Transverse colon (tissue), 4 donors: ENCODE results near the gene CCDC181. TPM values are rescaled to one million over a fixed set of nuclear protein-coding genes. Genes with fewer than 3 reads are reported as not detected.

Experiments used
- DNase-seq: peaks from one replicate; pipeline ENCODE4 v3.0.0-alpha.2; 2019
- H3K27ac ChIP-seq, 4 donors: fragments of 200-600 bp; sonication (generic); 2 replicates each; pipeline ENCODE4 v1.5.1; 2016 to 2018; ENCODE audit warnings: inconsistent platforms in 4 of 4
- H3K27me3 ChIP-seq: fragments of 200-600 bp; sonication (generic); 2 replicates; pipeline ENCODE4 v1.5.1; 2017; ENCODE audit warnings: inconsistent platforms
- H3K36me3 ChIP-seq, 4 donors: fragments of 200-600 bp; sonication (generic); 2 replicates each; pipeline ENCODE4 v1.5.1; 2017 to 2019; ENCODE audit warnings: inconsistent platforms in 4 of 4
- H3K4me1 ChIP-seq, 4 donors: fragments of 200-600 bp; sonication (generic); 2 replicates each; pipeline ENCODE4 v1.5.1; 2017 to 2020; ENCODE audit warnings: inconsistent platforms in 4 of 4
- H3K4me3 ChIP-seq, 4 donors: fragments of 200-600 bp; sonication (generic); 1 replicate in 1 of 4; 2 replicates in 3 of 4; pipeline versions ENCODE4 v1.5.1 to v1.6.1; 2017 to 2019; ENCODE audit warnings: inconsistent platforms in 4 of 4
- H3K9me3 ChIP-seq, 2 donors: fragments of 200-600 bp; sonication (generic); 2 replicates each; pipeline ENCODE4 v1.5.1; 2017 to 2019; ENCODE audit warnings: inconsistent platforms in 2 of 2
- EP300 ChIP-seq: sonication (generic); formaldehyde crosslinking; IDR thresholded peaks from one replicate; pipeline ENCODE4 v1.6.1; 2017; ENCODE audit warnings: antibody characterized with exemption, low read depth
- POLR2A ChIP-seq: fragments of 450-650 bp; IDR thresholded peaks from one replicate; pipeline ENCODE4 v1.6.1; 2016; ENCODE audit warnings: antibody characterized with exemption, mild to moderate bottlenecking, moderate library complexity
- POLR2AphosphoS5 ChIP-seq, 3 donors: sonication (generic); formaldehyde crosslinking; IDR thresholded peaks; one replicate each; pipeline ENCODE4 v1.6.1; 2016; ENCODE audit warnings: antibody characterized with exemption in 3 of 3
- WGBS, 2 donors: methylation state at CpG; one replicate each; pipeline ENCODE4 v1.1.5; 2018; ENCODE audit warnings: low coverage in 1 of 2; 5-methylcytosine and 5-hydroxymethylcytosine counted together
- in situ Hi-C, 4 donors: fragments of 200-750 bp; cut with MboI; loops; one replicate each; pipeline versions ENCODE4 v1.15.0 to v1.15.1; 2017; ENCODE audit warnings: low sequenced_read_pairs in 3 of 4, low pct_ligation_motif_present in 1 of 4, low pct_unique_long_range_greater_than_20kb in 1 of 4
- intact Hi-C: fragments of 100-400 bp; cut with DNase I; formaldehyde crosslinking; loops from one replicate; pipeline ENCODE4 v1.15.1; 2023; ENCODE audit warnings: low total_unique reads
- total RNA-seq, 4 donors: library from RNA; depleted of rRNA; stranded (reverse); fragments of >200 nt; gene quantifications; one replicate each; pipeline ENCODE4 v1.1.0, GENCODE V29; 2016
- TF ChIP-seq, protein P1 (sequence below), 5 experiments: fragments of 200-600 bp in 3 of 5; fragments of 450-650 bp in 2 of 5; sonication (generic) in 3 of 5; IDR thresholded peaks; 1 replicate in 2 of 5; 2 replicates in 3 of 5; pipeline ENCODE4 v1.5.1; 2016 to 2017; ENCODE audit warnings: antibody characterized with exemption in 5 of 5, inconsistent platforms in 3 of 5, mild to moderate bottlenecking in 2 of 5, moderate library complexity in 1 of 5

CCDC181 gene
- total RNA-seq, 4 donors from 2014 or later = 0.14 to 0.95 TPM; not detected in 2

DNA sequence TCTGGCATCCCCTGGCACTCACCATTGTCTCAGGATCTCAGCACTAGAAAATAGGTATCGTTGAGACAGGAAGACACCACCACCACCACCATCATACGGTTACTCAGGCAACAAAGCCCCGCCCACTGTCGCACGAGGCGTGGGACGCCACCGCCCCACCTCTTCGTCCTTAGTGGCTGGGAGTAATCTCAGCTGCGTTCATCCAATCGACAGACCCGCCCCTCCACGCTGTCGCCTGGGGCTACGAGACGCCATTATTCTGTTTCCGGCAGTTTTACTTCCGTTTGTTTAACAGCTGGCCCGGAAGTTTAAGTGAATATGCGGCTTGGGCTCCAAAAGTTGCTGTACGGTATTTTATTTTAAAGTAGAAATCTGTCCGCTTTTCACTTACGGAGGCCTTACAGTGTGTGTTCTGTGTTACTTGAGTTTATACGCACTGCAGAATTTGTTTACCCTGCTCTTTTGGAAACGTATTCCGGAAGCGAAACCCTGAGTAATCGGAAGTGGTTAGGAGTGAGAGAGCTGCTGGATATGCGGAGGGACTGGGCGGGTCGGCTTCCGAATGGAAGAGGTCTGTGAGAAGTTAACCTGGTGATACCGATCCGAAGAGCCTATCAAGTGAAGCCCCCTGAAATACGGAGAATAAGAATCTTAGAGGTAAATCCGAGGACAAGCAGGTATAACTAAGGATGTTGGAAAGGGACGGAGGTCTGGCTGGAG is 59.4 kb downstream of the CCDC181 start, which contains the start of the genes BLZF1 and NME7:
Gene BLZF1, plus strand, starts transcription at position 510 of the 720 bp plus-strand sequence. CDS start 1,328 bp downstream, outside the sequence.
Gene NME7, minus strand, starts transcription at position 112 of the 720 bp plus-strand sequence. Its CDS starts 87 bp downstream, at position 25.
- in situ Hi-C loops = loop anchor here in 1 of 4 donors (25.0 kb wide), 1 partner anchor 931 kb away; no protein-coding TSS in a partner anchor
- peak within 1 kb of the TSS; percentile 84 to 91 (median 87) for H3K27ac ChIP-seq
- DNase-seq = peak; percentile 98
- peaks cover 0 to 26% (median 5%) of the 10 kb centered on the region in 4 donors for H3K36me3 ChIP-seq
- intact Hi-C loops = loop anchor here (10.0 kb wide), 1 partner anchor 1033 kb away; no protein-coding TSS in a partner anchor
- peak within 1 kb of the TSS; percentile 52 to 84 (median 67) for H3K4me3 ChIP-seq
- H3K4me1 ChIP-seq = peaks cover 5 to 26% (median 23%) of the 10 kb centered on the region in 4 donors
- peak; percentile 50 for TF ChIP-seq POLR2A
- TF ChIP-seq EP300 = no peak
- TF ChIP-seq, protein P1, sequence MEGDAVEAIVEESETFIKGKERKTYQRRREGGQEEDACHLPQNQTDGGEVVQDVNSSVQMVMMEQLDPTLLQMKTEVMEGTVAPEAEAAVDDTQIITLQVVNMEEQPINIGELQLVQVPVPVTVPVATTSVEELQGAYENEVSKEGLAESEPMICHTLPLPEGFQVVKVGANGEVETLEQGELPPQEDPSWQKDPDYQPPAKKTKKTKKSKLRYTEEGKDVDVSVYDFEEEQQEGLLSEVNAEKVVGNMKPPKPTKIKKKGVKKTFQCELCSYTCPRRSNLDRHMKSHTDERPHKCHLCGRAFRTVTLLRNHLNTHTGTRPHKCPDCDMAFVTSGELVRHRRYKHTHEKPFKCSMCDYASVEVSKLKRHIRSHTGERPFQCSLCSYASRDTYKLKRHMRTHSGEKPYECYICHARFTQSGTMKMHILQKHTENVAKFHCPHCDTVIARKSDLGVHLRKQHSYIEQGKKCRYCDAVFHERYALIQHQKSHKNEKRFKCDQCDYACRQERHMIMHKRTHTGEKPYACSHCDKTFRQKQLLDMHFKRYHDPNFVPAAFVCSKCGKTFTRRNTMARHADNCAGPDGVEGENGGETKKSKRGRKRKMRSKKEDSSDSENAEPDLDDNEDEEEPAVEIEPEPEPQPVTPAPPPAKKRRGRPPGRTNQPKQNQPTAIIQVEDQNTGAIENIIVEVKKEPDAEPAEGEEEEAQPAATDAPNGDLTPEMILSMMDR (IDR thresholded peaks at IDR 0.05) = no peak
- peak; percentile 36 to 66 (median 44) for TF ChIP-seq POLR2AphosphoS5 (IDR thresholded peaks at IDR 0.05)
- H3K9me3 ChIP-seq = no peaks in the 10 kb centered on the region
- WGBS, 2 donors = 0% methylated on average over 16 to 36 of the region's 37 CpGs
- H3K27me3 ChIP-seq = no peaks in the 10 kb centered on the region

DNA sequence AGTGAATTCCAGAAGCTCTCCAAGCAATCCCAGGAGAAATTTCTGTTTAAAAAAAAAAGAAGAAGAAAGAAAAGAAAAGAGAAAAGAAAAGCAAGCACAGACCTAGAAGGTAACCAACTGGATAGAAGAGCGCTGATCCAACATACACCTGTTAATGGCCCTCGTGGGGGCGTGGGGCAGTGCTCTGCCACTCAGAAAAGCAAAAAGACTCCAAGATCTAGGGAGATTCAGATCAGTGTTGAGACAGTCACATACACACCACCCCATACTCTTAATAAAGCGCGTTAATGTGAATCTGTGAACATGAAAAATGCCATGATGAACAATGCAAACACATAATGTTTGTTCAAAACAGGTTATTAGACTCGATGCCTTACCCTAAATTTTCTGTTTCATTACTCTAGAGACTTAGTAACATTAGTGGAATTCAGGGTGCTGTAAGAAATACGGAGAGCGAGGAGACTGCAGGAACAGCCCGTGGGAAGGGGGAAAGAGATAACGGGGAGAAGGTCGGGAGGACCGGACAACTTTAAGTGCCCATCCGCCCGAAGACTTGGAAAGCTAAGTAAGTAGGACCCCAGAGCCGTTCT is 60.1 kb downstream of the CCDC181 start:
- peak overlapping the region; percentile 84 to 91 (median 87) for H3K27ac ChIP-seq
- TF ChIP-seq POLR2A = no peak
- no peak for TF ChIP-seq POLR2AphosphoS5 (IDR thresholded peaks at IDR 0.05)
- no peak for TF ChIP-seq EP300
- TF ChIP-seq, protein P1 (IDR thresholded peaks at IDR 0.05) = no peak

DNA sequence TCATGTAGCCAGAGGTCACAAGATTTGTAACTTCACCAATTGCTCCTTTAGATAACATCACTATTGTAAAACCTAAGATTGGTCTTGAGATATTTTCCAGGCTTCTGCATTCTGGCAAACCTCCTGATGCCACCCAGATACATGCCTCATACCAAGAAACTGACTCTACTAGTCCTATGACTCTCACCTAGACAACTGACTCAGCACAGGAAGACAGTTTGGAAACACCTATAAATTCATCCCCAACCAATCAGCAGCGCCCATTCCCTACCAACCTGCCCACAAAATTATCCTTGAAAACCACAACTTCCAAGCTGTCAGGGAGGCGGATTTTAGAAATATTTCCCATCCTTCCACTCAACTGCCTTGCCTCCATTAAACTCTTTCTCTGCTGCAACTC is 62.3 kb downstream of the CCDC181 start:
- TF ChIP-seq EP300 (no peak), POLR2AphosphoS5 (IDR thresholded peaks at IDR 0.05) (no peak), POLR2A (no peak)
- TF ChIP-seq, protein P1 (IDR thresholded peaks at IDR 0.05) = no peak
- intact Hi-C loops = loop anchor here (10.0 kb wide), 1 partner anchor 1030 kb away; no protein-coding TSS in a partner anchor
- no peak for DNase-seq
- Histone ChIP-seq H3K9me3 (no peaks in the 10 kb centered on the region), H3K27me3 (no peaks in the 10 kb centered on the region), H3K4me1 (peaks cover 5 to 22% (median 20%) of the 10 kb centered on the region in 4 donors), H3K27ac (no peak overlapping the region), H3K4me3 (no peak overlapping the region), H3K36me3 (peaks cover 0 to 2% (median under 1%) of the 10 kb centered on the region in 4 donors)
- in situ Hi-C loops = loop anchor here in 1 of 4 donors (25.0 kb wide), 1 partner anchor 928 kb away; no protein-coding TSS in a partner anchor
- WGBS, 2 donors = 90 to 97% methylated on average over 2 of the region's 2 CpGs

More for the DNA sequence above, 60.1 kb downstream of the CCDC181 start:
- no peaks in the 10 kb centered on the region for H3K9me3 ChIP-seq
- H3K27me3 ChIP-seq = no peaks in the 10 kb centered on the region
- in situ Hi-C loops = loop anchor here in 1 of 4 donors (25.0 kb wide), 1 partner anchor 930 kb away; no protein-coding TSS in a partner anchor
- peak overlapping the region; percentile 52 to 84 (median 58) for H3K4me3 ChIP-seq
- no peak for DNase-seq
- peaks cover 0 to 24% (median 5%) of the 10 kb centered on the region in 4 donors for H3K36me3 ChIP-seq
- intact Hi-C loops = loop anchor here (10.0 kb wide), 1 partner anchor 1032 kb away; no protein-coding TSS in a partner anchor
- 7% methylated on average over 15 of the region's 15 CpGs; no CpG with 5 or more reads in 1 of the 2 donors for WGBS, 2 donors
- peaks cover 5 to 26% (median 21%) of the 10 kb centered on the region in 4 donors for H3K4me1 ChIP-seq
